Lower leg skin (tissue), 4 donors: Measurements from ENCODE around the gene TMEM218. TPM values are rescaled to one million over a fixed set of nuclear protein-coding genes. Genes with fewer than 3 reads are reported as not detected.

Source experiments
- DNase-seq, 2 donors: peaks; one replicate each; pipeline ENCODE4 v3.0.0-alpha.2; 2019; ENCODE audit warnings: low spot score in 2 of 2
- H3K4me3 ChIP-seq: fragments of 200-600 bp; sonication (generic); 2 replicates; pipeline ENCODE4 v1.5.1; 2017; ENCODE audit warnings: mild to moderate bottlenecking, low read depth; ENCODE audit not compliant: poor library complexity, severe bottlenecking
- POLR2A ChIP-seq, 2 donors: fragments of 450-650 bp; IDR thresholded peaks; one replicate each; pipeline ENCODE4 v1.6.1; 2016 to 2017; ENCODE audit warnings: antibody characterized with exemption in 2 of 2, mild to moderate bottlenecking in 1 of 2, moderate library complexity in 1 of 2
- WGBS, 2 donors: methylation state at CpG; one replicate each; pipeline ENCODE4 v1.1.5; 2018; 5-methylcytosine and 5-hydroxymethylcytosine counted together
- intact Hi-C: fragments of 100-400 bp; cut with DNase I; formaldehyde crosslinking; loops from one replicate; pipeline ENCODE4 v1.15.0; 2023; ENCODE audit warnings: low total_unique reads
- total RNA-seq, 4 donors: library from RNA; depleted of rRNA; stranded (reverse); fragments of >200 nt; gene quantifications; one replicate each; pipeline ENCODE4 v1.1.0, GENCODE V29; 2016
- TF ChIP-seq, protein P1 (sequence below), 3 donors: fragments of 450-650 bp; IDR thresholded peaks; one replicate each; pipeline ENCODE4 v1.5.1; 2016; ENCODE audit warnings: antibody characterized with exemption in 3 of 3, mild to moderate bottlenecking in 3 of 3, moderate library complexity in 2 of 3

TMEM218 gene
- total RNA-seq, 4 donors from 2014 or later: 8.6 to 17.1 (median 13.6) TPM

DNA sequence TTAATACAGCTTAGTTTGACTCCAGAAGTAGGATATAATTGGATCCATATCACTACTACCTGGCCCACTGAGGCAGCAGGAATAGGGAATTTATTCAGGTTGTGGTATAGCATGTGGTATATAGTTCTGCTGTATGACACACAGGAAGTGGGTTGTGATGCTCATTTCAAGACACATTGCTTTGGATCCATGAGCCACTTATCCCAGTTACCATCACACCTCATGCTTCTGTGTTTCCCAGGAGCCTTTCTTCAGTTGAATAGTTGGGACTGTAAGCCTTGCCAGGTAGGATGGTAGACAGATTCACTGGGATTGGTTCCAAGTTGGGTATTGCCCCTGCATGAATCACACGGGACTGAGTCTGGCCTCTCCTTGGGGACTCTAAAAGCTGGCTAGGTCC lies 58.3 kb downstream of the TMEM218 start:
- no peak for DNase-seq
- H3K4me3 ChIP-seq: no peak overlapping the region
- intact Hi-C loops: no loop called here
- TF ChIP-seq, protein P1, sequence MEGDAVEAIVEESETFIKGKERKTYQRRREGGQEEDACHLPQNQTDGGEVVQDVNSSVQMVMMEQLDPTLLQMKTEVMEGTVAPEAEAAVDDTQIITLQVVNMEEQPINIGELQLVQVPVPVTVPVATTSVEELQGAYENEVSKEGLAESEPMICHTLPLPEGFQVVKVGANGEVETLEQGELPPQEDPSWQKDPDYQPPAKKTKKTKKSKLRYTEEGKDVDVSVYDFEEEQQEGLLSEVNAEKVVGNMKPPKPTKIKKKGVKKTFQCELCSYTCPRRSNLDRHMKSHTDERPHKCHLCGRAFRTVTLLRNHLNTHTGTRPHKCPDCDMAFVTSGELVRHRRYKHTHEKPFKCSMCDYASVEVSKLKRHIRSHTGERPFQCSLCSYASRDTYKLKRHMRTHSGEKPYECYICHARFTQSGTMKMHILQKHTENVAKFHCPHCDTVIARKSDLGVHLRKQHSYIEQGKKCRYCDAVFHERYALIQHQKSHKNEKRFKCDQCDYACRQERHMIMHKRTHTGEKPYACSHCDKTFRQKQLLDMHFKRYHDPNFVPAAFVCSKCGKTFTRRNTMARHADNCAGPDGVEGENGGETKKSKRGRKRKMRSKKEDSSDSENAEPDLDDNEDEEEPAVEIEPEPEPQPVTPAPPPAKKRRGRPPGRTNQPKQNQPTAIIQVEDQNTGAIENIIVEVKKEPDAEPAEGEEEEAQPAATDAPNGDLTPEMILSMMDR (IDR thresholded peaks at IDR 0.05): no peak
- no peak for TF ChIP-seq POLR2A (IDR thresholded peaks at IDR 0.05)
- 64 to 72% methylated on average over 1 of the region's 1 CpG for WGBS, 2 donors

DNA sequence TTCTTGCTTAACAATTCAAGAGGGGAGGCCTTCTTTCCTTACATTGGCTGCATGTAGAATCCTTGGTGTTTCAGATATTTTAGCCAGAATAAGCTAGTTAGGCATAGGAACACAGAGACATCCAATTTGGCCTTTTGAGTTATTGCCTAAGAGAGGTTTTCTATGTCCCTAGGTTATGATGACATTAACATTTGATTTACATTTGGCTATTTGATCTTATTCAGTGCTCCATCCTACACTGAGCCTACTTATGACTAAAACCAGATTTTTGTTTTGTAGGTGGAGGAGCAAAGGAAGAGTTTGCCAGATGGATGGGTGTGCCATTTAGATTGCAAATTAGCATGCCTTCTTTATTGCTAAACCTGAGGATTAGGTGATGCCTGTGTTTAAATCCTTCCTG lies 59.4 kb downstream of the TMEM218 start:
- intact Hi-C loops: no loop called here
- H3K4me3 ChIP-seq: no peak overlapping the region
- TF ChIP-seq, protein P1 (IDR thresholded peaks at IDR 0.05): no peak
- TF ChIP-seq POLR2A (IDR thresholded peaks at IDR 0.05): no peak

DNA sequence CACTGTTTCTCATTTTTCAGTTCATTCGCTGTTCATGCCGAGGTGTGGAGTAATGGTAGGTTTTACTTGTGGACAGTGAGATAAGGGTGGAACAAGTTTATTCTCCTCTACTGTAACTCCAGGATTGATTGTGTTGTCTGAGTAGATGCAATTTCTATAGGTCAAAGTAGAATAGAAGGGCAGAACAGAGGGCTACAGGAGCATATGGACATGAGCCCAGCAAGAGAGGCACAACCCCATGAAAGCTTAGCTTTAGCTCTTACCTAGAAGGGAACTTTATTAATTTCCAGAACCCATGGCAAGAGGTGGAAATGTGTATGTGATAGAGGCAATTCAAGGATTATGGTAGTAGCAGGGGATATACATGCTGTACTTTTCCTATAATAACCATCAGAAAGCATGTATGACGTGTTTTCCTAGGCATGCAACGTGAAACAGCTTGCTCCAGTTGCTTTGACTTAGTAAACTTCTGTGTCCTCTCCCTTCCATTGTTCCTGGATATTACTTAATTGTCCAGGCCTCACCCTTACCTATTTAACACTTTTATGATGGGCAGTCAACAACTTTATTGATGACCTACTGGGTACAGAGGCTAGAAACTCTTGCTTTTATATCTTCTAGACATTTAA lies 62.1 kb downstream of the TMEM218 start:
- intact Hi-C loops: no loop called here
- DNase-seq: no peak
- no peak overlapping the region for H3K4me3 ChIP-seq
- WGBS, 2 donors: 85 to 92% methylated on average over 4 of the region's 4 CpGs
- TF ChIP-seq POLR2A (IDR thresholded peaks at IDR 0.05): no peak

More for the DNA sequence above, 59.4 kb downstream of the TMEM218 start:
- DNase-seq: no peak

Other genes with a start within 250 kb of the TMEM218 start
- 1 to 10 TPM; 1.9 to 5.3 (median 3.3) TPM for gene ROBO3, start 246.2 kb downstream of the TMEM218 start, total RNA-seq
- gene ROBO4, start 213.8 kb downstream of the TMEM218 start, total RNA-seq: 10 to 100 TPM in 2 of 4 donors, 1 to 10 TPM in 2; 5.6 to 18.1 (median 12.0) TPM
- not detected for gene HEPN1, start 192.4 kb downstream of the TMEM218 start, total RNA-seq
- gene HEPACAM, start 175.6 kb downstream of the TMEM218 start, total RNA-seq: 1 to 10 TPM in 1 of 4 donors, under 1 TPM in 2, not detected in 1; 0.06 to 1.9 (median 0.97) TPM
- 1 to 10 TPM; 2.1 to 4.2 (median 2.9) TPM for gene CCDC15, start 157.4 kb downstream of the TMEM218 start, total RNA-seq
- 100 to 1,000 TPM; 137 to 334 (median 238) TPM for gene SLC37A2, start 48.3 kb downstream of the TMEM218 start, total RNA-seq
- gene PKNOX2, start 53.1 kb upstream of the TMEM218 start, total RNA-seq: 1 to 10 TPM; 1.5 to 4.6 (median 2.8) TPM